Mesenteric fat pad (tissue), 1 donor: ENCODE results near the gene ZNF740. TPM values are rescaled to one million over a fixed set of nuclear protein-coding genes. Genes with fewer than 3 reads are reported as not detected.
"Not testable (repeated sequence)": the region's sequence is repeated elsewhere in the genome, so short reads cannot be mapped to it uniquely, and the experiment has no call there.

ENCODE experiments used
- DNase-seq: peaks from one replicate; pipeline ENCODE4 v3.0.0-alpha.2; 2020; ENCODE audit warnings: low spot score
- total RNA-seq: library from RNA; stranded (reverse); fragmentation: NEBNext Ultra II Directional; extraction: Animal tissue kit (Norgen Biotek cat#: 25700); gene quantifications from one replicate; pipeline ENCODE4 v1.2.1, GENCODE V29; 2021
- donor health status: DM: yes; HTN: yes; CAD: no.

ZNF740 gene
- total RNA-seq, 1 donor from 2014 or later, result 39.7 TPM

DNA sequence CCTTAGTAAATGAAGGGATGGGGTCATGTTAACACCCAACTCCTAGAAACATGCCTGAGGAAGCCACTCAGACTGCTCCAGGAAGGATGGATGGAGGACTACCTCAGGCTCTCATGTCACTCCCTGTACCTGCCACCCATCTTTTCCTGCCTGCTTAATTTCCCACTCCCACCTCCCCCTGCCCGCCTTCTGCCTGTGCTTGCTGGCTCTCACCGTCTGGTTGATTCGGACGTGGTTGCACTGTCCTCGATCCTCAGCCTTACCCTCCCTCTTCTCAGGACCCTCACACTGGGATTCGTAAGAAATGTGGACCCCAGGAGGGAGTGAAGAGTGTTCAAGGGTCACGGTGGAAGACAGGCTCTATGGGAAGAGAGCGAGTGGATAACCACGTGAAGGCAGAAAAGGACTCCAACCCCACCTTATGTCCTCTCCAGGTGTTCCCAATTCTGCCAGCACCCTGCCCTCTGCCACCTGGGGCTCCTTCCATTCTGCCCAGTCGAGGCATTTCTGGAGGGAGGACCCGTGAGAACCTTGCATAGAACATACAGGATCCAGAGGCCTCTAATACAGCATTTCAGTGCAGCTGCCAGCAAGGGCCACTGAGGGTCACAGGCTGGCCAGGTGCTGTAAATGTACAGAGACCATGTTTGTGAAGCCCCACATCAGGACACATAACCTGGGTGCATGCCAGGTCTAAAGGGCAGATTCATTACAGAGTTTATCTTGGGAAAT is 13.6 kb downstream of the ZNF740 start:
- no peak for DNase-seq

DNA sequence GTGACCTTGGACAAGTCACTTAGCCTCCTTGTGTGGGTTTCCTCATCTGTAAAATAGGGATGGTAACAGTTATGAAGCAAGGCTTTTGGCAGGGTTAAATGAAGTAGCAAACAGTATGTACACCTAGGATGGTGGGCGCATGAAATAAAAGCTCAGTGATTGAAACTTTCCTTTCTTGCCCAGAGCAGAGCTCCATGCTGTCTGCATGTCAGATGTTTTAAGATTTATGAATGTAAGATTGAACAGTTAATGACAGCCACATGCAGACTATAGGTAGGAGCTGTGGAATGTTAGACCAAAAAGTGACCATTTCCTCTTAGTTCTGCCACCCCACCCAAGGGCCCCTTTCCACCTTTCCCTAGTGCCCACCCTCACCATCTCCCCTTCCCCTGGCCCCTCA is 14.5 kb downstream of the ZNF740 start:
- no peak for DNase-seq

DNA sequence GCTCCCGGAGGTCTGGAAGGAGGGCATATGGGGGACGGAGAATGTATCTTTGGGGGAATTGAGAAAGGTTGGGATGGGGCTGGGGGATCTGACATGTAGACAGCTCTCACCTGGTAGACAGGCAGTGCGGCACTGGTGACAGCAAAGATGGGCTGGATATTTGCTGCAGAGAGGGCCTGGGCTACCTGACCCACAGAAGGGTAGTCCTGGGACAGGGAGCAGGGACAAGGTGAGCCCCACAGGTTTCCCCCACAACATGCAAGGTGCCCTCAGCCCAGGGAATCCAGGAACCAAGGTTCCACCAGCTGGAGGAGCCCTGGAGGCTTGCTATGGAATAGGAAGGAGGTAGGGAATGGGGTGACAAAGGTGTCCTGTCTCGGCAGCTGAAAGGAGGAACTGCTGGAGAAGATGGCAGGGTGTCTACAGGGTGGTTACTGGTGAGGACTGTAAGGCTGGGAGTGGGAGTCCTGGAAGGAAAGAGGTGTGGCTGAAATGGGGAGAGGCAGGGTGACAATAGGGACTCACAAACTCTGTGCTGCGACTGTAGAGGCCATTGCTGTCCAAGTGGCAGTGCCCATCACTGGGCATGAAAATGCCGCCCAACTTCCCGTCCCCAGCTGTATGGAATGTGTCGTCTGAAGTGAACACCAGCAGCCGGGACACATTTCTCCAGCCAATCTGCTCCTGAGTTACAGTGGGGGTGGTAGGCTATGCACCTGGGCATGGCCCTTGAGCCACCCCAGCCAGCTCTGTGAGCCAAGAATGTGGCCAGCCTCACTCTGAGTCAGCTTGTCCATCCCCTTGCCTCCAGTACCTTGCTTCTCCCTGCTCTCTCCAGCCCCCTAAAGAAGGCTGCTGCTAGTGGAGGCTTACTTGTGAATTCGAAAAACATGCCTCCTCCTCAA is 15.2 kb downstream of the ZNF740 start:
- no peak for DNase-seq

DNA sequence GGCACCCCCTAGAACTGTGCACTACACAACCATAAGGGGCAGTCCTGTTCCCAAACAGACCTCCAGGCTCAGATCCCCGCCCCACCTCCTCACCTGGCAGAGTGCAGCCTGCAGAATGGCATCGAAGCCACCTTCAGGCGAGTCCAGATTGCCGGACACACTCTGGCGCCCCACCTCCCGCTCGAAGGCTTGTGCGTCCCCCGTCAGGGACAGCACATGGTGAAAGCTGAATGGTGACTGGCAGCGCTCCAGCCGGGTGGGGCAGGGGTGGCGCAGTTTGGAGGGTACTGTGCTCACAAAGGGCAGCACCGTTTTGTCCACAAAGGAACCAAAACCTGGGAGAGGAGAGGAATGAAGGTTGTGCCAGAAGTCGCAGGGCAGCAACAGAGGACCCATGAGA is 16.0 kb downstream of the ZNF740 start:
- DNase-seq, result no peak

DNA sequence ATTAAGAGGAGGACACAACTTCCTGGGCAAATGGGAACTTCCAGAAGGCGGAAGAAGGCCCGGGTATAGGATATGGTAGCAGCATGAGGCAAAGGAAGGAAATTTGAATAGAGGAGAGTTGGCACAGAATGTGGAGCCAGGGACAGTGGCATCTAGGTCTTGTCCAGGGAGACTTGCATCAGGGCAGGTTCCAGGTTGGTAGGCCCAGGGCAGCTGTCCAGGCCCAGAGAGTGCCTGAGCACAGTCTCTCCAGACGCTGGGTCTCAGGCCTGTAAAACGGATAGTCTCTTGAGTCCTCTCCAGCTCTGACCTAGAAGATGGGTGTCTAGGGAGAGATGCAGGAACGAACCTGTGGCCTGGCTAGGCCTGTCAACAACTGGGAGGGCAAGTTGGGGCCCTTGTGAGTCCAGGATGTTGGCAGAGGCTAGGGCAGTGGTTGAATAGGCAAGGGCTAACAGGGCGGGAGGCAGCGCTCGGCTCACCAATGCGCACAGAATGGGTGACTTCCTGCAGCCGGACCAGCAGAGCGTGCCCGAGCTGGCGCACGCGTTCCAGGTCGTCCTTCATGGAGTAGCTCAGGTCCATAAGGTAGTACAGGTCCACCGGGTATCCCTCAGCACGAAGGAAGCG is 16.6 kb downstream of the ZNF740 start:
- no peak for DNase-seq

DNA sequence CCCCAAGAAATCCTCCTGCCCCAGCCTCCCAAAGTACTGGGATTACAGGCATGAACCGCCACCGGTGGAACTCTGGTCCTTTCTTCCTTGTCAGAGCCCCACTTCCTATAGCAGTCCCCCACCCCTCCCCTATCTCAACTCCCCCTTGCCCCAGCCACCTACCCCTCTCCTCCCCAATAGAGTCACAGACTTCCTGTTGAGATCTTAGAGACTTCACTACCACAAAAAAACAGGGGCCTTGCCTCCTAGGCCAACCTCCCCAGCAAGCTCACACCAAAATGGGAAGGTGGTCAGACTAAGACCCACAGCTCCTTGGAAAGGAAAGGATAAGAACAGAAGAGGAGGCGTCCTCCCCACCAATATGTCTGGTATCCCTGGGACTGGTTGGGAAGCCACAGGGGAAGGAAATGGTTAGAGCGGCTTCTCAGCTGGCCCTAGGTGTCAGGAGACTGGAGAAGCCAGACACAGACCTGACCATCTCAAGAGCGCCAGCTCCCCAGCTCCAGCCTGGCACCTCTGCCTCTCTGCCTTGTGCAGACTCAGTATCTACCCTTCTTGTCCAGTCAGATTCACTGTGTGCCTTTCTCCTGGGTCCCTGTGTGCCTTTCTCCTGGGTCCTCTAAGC is 18.1 kb downstream of the ZNF740 start:
- DNase-seq, result no peak

DNA sequence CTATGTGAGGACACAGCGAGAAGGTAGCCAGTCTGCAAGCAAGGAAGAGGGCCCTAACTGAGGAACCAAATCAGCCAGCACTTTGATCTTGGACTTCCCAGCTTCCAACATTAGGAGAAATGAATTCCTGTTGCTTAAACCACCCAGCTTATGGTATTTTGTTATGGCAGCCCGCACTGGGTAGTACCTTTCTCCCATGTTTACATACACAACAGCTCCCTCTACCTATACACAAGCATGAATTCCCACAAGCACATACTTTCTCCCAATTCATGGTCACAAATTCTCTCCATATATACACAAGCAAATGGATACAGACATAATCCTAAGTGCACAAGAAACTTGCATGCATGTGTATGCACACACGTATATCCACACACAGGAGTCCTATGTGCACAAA is 19.2 kb downstream of the ZNF740 start:
- no peak for DNase-seq

DNA sequence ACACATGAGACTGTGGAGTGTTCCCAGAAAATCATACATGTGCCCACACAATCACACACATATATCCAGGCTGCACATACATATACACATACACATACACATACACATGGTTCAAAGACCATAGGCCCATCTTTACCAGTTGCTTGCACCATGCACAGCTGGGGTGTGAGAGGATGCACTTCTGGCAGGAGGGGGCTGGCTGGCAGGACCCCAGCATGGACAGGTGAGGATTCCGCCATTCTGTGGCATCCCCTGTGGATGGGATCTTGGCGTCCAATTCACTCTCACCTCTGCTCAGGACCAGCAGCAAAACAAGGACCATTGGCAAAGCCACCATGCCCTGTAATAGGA is 19.6 kb downstream of the ZNF740 start:
- DNase-seq, result no peak

DNA sequence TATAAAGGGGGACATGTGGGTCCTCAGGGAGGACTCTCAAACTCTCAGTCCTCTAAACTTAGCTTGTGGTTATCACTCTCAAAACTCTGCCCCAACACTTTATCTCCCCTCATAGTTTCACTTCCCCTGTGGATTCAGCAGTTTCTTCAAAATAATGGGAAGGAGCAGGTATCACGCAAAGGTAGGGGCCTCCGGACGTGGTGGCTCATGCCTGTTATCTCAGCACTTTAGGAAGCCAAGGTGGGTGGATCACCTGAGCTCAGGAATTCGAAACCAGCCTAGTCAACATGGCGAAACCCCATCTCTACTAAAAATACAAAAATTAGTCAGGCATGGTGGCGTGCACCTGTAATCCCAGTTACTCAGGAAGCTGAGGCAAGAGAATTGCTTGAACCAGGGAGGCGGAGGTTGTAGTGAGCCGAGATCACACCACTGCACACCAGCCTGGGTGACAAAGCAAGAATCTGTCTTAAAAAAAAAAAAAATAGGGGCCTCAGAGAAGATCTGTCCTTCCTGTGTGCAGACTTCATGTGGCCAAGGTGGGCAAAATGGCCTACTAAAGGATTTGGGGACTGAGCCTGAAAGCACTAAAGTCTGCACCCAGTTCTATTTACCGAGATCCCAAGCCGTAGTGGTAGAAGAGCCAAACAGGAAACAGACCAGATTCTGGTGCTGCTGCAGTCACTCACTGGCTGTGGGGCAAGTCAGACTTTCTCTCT is 20.1 kb downstream of the ZNF740 start:
- no peak for DNase-seq

DNA sequence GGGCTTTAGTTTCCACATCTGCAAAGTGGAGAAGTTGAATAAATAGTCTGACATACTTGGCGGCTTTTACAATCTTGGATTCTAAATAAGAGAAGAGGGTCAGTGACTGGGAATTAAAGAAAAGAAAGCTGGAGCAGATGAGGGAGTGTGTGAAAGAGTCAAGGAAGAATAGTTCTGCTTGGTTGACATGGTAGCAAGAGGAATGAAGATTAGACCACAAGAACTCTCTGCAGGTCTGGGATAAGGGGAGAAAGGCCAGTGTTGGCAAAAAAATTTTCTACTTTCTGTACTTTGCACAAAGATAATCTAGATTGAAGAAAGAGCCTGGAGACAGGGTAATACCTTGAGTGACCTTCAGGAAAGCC is 20.6 kb downstream of the ZNF740 start:
- DNase-seq, result no peak

DNA sequence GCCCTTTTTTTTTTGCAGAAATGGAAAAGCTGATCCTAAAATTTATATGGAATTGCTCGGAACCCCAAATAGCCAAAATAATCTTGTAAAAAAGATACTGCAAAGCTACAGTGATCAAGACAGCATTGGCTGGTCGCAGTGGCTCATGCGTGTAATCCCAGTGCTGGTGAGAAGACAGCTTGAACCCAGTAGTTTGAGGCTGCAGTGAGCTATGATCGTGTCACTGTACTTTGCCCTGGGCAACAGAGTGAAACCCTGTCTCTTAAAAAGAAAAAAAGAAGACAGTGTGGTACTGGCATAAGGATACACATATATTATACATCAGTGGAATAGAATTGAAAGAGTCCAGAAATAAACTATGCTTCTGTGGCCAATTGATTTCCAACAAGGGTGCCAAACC is 21.1 kb downstream of the ZNF740 start:
- DNase-seq, result no peak

DNA sequence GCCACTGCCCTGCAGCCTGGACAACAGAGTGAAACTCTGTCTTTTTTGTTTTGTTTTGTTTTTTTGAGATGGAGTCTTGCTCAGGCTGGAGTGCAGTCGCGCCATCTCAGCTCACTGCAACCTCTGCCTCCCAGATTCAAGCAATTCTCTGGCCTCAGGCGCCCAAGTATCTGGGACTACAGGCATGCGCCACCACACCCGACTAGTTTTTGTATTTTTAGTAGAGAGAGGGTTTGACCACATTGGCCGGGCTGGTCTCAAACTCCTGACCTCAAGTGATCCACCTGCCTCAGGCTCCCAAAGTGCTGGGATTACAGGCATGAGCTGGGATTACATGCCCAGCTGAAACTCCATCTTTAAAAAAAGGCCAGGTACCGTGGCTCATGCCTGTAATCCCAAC is 21.8 kb downstream of the ZNF740 start:
- not testable (repeated sequence) for DNase-seq

DNA sequence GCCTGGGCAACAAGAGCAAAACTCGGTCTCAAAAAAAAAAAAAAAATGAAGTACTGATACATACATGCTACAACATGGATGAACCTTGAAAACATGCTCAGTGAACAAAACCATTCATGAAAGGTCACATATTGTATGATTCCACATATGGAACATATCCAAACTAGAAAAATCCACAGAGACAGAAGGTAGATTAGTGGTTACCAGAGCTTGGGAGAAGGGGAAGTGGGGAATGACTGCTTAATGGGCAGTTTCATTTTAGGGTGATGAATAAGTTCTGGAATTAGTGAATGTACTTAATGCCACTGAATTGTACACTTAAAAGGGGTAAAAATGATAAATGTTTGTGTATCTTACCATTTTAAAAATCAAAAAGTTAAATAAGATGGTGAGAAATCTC is 23.8 kb downstream of the ZNF740 start:
- DNase-seq, result no peak

DNA sequence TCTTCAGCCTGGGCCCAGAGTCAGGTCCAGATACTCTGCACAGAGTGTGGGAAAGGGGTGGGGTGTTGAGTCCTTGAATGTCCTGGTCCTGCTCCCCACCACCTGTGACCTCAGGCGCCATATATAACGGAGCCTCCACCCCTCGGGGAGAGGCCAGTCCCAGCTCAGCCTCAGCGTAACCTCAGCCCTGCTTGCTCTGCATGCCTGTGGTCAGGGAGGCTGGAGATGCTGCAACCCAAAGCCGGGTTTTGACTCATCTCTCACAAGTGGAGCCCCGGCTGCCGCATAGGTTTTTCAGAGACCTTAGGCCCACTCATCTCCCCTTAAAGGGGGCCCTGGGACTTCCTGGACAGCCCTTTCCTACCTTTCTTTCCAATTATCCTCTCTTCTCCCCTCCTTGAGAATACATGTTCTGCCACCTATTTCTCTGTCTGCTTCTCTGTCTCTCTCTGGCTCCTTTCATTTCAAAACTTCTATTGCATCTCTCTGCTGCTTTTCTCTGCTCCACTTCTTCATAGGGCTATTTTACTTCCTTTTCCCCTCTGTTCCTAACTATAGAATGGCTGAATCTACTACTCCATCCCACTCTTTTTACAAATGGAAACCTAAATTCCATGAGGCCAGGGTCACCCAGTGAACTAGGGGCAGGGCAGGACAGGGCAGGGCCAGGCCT is 25.4 kb downstream of the ZNF740 start:
- no peak for DNase-seq

DNA sequence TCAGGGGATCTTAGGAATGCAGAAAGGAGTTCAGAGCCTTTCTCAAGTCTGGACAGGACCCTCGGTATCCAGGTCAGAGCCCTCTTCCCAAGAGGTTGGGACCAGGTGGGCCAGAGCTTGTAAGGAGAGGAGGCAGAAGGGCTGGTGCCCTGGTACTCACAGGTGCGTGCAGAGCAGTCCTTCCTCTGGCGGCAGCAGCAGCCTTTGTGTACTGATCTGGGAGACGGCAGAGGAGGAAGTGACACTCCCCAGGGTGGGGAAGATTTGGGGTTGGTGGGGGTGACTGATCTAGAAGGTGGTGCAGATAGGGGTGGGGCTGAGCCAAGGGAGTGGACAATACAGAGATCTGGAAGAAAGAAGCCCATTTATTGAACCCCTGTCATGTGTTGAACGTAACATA is 26.5 kb downstream of the ZNF740 start, which contains the start of gene ITGB7:
Gene ITGB7 (minus strand): TSS at position 210 of the 400 bp plus-strand sequence. CDS start 6,808 bp downstream, outside the sequence.
- no peak for DNase-seq

DNA sequence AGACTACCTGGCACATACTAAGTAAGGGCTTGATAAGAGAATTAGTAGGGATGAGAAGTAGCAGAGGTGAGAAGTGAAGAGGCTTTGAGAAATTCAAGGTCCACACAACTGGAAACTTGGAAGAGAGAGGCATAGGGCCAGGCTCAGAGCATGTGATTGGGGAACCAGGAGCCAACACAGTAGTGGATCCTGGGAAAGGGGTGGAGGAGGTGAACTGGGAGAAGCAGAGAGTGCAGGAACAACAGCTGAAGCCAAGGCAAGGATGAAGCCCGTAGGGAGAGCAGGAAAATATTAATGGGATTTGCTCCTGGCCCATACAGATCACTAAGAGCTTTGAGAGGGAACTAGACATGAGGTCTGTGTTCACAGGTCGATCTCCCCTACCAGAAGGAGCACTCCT is 27.9 kb downstream of the ZNF740 start:
- DNase-seq, result no peak

DNA sequence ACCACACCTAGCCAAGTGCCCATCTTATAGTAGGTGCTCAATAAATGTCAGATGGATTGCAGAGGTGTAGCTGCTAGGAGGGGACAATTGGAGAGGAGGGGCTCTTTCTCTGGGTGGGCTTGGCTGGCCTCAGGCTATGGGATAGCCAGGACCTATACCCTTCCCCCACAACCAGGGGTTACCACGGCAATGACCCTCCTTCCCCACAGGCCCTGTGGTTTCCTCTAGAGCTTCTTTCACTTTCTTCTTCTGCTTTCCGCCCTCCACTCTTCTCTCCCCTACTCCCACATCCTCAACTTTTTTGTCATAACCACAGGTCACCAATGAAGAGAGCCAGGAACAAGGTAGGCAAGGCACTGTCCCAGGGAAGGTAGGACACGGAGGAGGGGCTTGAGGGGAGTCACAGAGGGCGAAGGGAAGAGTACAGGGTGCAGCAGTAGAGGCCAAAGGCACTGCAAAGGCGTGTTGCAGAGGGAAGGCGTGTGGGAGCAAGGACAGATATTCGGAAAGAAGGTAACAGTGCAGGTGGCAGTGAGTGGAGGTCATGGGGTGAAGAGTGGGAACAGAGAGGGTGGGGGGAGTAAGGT is 28.4 kb downstream of the ZNF740 start:
- no peak for DNase-seq

DNA sequence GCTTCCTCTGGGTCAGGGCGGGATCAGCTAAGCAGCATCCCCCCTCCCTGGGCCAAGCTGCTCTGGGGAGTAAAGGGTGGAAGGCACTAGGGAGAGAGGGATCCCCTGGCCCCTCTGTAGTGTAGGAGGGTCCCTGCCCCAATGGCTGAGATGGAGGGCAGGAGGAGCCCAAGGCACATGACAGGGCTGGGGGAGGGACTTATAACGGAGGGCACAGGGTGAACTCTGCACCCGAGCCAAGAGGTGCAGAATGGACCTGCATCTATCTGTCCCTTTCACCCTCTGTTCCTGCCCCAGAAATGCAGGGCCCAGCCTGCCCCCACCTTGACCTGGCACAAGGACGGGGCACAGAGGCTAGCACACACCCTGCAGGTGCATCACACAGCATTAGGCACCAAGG is 30.3 kb downstream of the ZNF740 start:
- no peak for DNase-seq

DNA sequence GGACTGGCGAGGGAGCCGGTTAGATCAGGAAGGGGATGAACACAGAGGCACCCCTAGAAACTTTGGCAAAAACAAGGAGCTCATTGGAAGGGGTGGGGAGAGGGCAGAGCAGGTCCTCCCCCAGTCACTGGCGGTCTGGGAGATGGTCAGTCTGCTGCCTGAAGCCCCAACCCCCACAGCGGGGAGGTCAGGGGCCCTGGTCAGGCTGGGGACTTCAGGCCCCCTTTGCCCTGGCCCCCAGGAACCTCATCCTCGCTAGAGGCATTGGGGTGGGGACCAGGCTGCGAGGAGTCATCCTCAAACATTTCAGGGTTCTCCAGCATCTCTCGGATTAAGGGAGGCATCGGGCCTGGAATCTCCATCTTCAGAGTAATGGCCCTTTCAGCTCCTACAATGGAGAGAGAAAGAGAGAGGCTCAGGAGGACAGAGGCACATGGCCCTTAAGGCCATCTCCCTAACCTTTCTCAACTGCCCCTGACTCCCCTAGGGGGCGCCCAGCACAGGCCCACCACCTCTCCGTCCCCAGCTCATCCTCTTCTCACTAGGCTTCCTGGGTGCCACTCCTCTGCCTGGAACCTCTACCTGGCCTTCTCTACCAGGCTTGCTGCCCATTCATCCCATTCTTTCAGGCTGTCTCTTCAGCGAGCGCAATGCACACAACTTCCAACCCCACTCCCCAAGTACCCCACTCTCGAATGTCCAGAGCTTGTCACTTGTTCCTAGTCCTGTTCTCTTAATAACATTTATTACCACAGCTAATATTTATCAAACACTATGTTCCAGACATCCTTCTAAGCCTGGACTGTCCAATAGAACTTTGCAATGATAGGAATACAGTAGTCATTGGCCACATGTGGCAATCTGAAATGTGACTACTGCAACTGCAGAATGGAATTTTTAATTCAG is 31.2 kb downstream of the ZNF740 start:
- no peak for DNase-seq
